Gastroesophageal sphincter (tissue), 4 donors: ENCODE data around the gene RFTN1. TPM values are rescaled to one million over a fixed set of nuclear protein-coding genes. Genes with fewer than 3 reads are reported as not detected.

ENCODE experiments used
- ATAC-seq: fragments of 150-250 bp; one replicate; pipeline ENCODE4 v1.9.1; 2016; ENCODE audit warnings: mild to moderate bottlenecking, moderate library complexity
- H3K27ac ChIP-seq, 4 donors: fragments of 200-600 bp; sonication (generic) in 3 of 4; 1 replicate in 3 of 4; 2 replicates in 1 of 4; pipeline ENCODE4 v1.5.1; 2016 to 2019
- H3K27me3 ChIP-seq: fragments of 200-600 bp; sonication (generic); one replicate; pipeline ENCODE4 v1.5.1; 2019
- H3K36me3 ChIP-seq, 2 donors: fragments of 200-600 bp; sonication (generic); one replicate each; pipeline ENCODE4 v1.5.1; 2019; ENCODE audit warnings: control low read depth in 1 of 2
- H3K4me1 ChIP-seq, 3 donors: fragments of 200-600 bp; sonication (generic); 1 replicate in 2 of 3; 2 replicates in 1 of 3; pipeline ENCODE4 v1.5.1; 2016 to 2019; ENCODE audit warnings: control low read depth in 2 of 3
- H3K4me3 ChIP-seq, 2 donors: fragments of 200-600 bp; sonication (generic); one replicate each; pipeline ENCODE4 v1.5.1; 2019; ENCODE audit warnings: mild to moderate bottlenecking in 1 of 2, moderate library complexity in 1 of 2
- H3K9me3 ChIP-seq, 3 donors: fragments of 200-600 bp; sonication (generic); one replicate each; pipeline ENCODE4 v1.5.1; 2017 to 2019; ENCODE audit warnings: control low read depth in 2 of 3
- EP300 ChIP-seq: sonication (generic); formaldehyde crosslinking; IDR thresholded peaks from one replicate; pipeline ENCODE4 v1.6.1; 2017; ENCODE audit warnings: antibody characterized with exemption, mild to moderate bottlenecking
- POLR2A ChIP-seq, 2 donors: fragments of 450-650 bp; IDR thresholded peaks; one replicate each; pipeline ENCODE4 v1.6.1; 2017; ENCODE audit warnings: antibody characterized with exemption in 2 of 2, mild to moderate bottlenecking in 2 of 2, moderate library complexity in 1 of 2
- POLR2AphosphoS5 ChIP-seq: sonication (generic); formaldehyde crosslinking; IDR thresholded peaks from one replicate; pipeline ENCODE4 v1.6.1; 2017; ENCODE audit warnings: antibody characterized with exemption
- WGBS, 2 donors: methylation state at CpG; one replicate each; pipeline ENCODE4 v1.1.5; 2018; ENCODE audit warnings: low coverage in 1 of 2; 5-methylcytosine and 5-hydroxymethylcytosine counted together
- total RNA-seq, 4 donors: library from RNA; depleted of rRNA; stranded (reverse); fragments of >200 nt; gene quantifications; one replicate each; pipeline ENCODE4 v1.1.0, GENCODE V29; 2016
- TF ChIP-seq, protein P1 (sequence below), 4 experiments: fragments of 200-600 bp in 2 of 4; fragments of 450-650 bp in 2 of 4; sonication (generic) in 1 of 4; IDR thresholded peaks; one replicate each; pipeline ENCODE4 v1.5.1; 2017 to 2019; ENCODE audit warnings: antibody characterized with exemption in 4 of 4, mild to moderate bottlenecking in 2 of 4, moderate library complexity in 2 of 4

RFTN1 gene
- total RNA-seq, 4 donors from 2014 or later, result 30.6 to 110 (median 68.2) TPM

GRCh38 chr3:16286751-16287543, 226.6 kb downstream of the RFTN1 start:
- ATAC-seq, result no peak
- H3K27ac ChIP-seq, result peak overlapping the region in 2 of 4 donors; percentile 5 to 55
- no peaks in the 10 kb centered on the region for H3K9me3 ChIP-seq
- peaks cover 0 to 56% of the 10 kb centered on the region in 2 donors for H3K36me3 ChIP-seq
- TF ChIP-seq POLR2AphosphoS5, result no peak
- TF ChIP-seq, protein P1, sequence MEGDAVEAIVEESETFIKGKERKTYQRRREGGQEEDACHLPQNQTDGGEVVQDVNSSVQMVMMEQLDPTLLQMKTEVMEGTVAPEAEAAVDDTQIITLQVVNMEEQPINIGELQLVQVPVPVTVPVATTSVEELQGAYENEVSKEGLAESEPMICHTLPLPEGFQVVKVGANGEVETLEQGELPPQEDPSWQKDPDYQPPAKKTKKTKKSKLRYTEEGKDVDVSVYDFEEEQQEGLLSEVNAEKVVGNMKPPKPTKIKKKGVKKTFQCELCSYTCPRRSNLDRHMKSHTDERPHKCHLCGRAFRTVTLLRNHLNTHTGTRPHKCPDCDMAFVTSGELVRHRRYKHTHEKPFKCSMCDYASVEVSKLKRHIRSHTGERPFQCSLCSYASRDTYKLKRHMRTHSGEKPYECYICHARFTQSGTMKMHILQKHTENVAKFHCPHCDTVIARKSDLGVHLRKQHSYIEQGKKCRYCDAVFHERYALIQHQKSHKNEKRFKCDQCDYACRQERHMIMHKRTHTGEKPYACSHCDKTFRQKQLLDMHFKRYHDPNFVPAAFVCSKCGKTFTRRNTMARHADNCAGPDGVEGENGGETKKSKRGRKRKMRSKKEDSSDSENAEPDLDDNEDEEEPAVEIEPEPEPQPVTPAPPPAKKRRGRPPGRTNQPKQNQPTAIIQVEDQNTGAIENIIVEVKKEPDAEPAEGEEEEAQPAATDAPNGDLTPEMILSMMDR (IDR thresholded peaks at IDR 0.05), result no peak
- TF ChIP-seq EP300, result no peak
- no peak for TF ChIP-seq POLR2A (IDR thresholded peaks at IDR 0.05)
- H3K27me3 ChIP-seq, result no peaks in the 10 kb centered on the region
- 53 to 73% methylated on average over 6 of the region's 6 CpGs for WGBS, 2 donors
- H3K4me3 ChIP-seq, result peak overlapping the region in 1 of 2 donors; percentile 9
- peaks cover 0 to 44% (median 5%) of the 10 kb centered on the region in 3 donors for H3K4me1 ChIP-seq

- Histone ChIP-seq H3K4me3 (peak overlapping the region in 1 of 2 donors; percentile 9), H3K9me3 (no peaks in the 10 kb centered on the region), H3K36me3 (peaks cover 0 to 58% of the 10 kb centered on the region in 2 donors), H3K27ac (peak overlapping the region in 2 of 4 donors; percentile 5 to 55), H3K27me3 (no peaks in the 10 kb centered on the region), H3K4me1 (peaks cover 0 to 42% (median 5%) of the 10 kb centered on the region in 3 donors)
- ATAC-seq, result no peak
- TF ChIP-seq EP300 (no peak), POLR2AphosphoS5 (no peak), POLR2A (IDR thresholded peaks at IDR 0.05) (no peak)
- TF ChIP-seq, protein P1 (IDR thresholded peaks at IDR 0.05), result no peak
- WGBS, 2 donors, result 94 to 100% methylated on average over 3 of the region's 3 CpGs
These were observed 227.3 kb downstream of the RFTN1 start for GRCh38 chr3:16286161-16286560.

DNA sequence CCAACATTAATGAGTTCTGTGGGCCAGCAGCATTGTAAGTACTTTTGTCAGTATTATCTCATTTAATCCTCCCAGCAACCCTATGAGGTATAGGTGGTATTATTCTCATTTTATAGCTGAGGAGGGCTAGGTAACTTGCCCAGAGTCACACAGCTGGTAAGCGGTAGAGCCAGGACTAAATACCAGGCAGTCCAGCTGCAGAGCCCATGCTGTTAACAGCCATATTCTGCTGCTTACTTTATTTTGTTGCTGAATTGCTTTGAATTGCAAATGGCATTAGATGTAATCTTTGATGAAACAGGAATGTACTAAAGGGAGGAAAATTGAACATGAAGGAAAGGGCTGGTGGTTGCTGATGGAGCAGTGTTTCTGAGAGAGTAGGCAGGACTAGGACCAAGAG, 228.9 kb downstream of the RFTN1 start:
- Histone ChIP-seq H3K4me3 (no peak overlapping the region), H3K36me3 (peaks cover 0 to 58% of the 10 kb centered on the region in 2 donors), H3K9me3 (no peaks in the 10 kb centered on the region), H3K27me3 (no peaks in the 10 kb centered on the region), H3K27ac (no peak overlapping the region), H3K4me1 (peaks cover 0 to 27% (median 0%) of the 10 kb centered on the region in 3 donors)
- TF ChIP-seq EP300, result no peak
- TF ChIP-seq, protein P1 (IDR thresholded peaks at IDR 0.05), result no peak
- no peak for TF ChIP-seq POLR2AphosphoS5
- TF ChIP-seq POLR2A (IDR thresholded peaks at IDR 0.05), result no peak
- 86 to 100% methylated on average over 1 of the region's 1 CpG for WGBS, 2 donors
- no peak for ATAC-seq

GRCh38 chr3:16280671-16281070, 232.8 kb downstream of the RFTN1 start:
- no peak for ATAC-seq
- Histone ChIP-seq H3K27me3 (no peaks in the 10 kb centered on the region), H3K27ac (no peak overlapping the region), H3K4me3 (no peak overlapping the region), H3K9me3 (no peaks in the 10 kb centered on the region), H3K36me3 (peaks cover 0 to 37% of the 10 kb centered on the region in 2 donors), H3K4me1 (peaks cover 0 to 19% (median 2%) of the 10 kb centered on the region in 3 donors)
- TF ChIP-seq, protein P1 (IDR thresholded peaks at IDR 0.05), result no peak
- no peak for TF ChIP-seq POLR2A (IDR thresholded peaks at IDR 0.05)
- no peak for TF ChIP-seq POLR2AphosphoS5
- TF ChIP-seq EP300, result no peak
- 83 to 86% methylated on average over 2 of the region's 2 CpGs for WGBS, 2 donors
